Tongue (tissue), 2 donors: ENCODE data around the gene FXYD3. TPM values are rescaled to one million over a fixed set of nuclear protein-coding genes. Genes with fewer than 3 reads are reported as not detected.

Experiments used
- DNase-seq: peaks from one replicate; pipeline ENCODE4 v3.0.0-alpha.2; 2015
- total RNA-seq: library from RNA; depleted of rRNA; stranded (reverse); fragments of >200 nt; gene quantifications from one replicate; pipeline ENCODE4 v1.2.3, GENCODE V29; 2014

FXYD3 gene
- total RNA-seq, 1 donor from 2014 or later: 45.6 TPM

DNA sequence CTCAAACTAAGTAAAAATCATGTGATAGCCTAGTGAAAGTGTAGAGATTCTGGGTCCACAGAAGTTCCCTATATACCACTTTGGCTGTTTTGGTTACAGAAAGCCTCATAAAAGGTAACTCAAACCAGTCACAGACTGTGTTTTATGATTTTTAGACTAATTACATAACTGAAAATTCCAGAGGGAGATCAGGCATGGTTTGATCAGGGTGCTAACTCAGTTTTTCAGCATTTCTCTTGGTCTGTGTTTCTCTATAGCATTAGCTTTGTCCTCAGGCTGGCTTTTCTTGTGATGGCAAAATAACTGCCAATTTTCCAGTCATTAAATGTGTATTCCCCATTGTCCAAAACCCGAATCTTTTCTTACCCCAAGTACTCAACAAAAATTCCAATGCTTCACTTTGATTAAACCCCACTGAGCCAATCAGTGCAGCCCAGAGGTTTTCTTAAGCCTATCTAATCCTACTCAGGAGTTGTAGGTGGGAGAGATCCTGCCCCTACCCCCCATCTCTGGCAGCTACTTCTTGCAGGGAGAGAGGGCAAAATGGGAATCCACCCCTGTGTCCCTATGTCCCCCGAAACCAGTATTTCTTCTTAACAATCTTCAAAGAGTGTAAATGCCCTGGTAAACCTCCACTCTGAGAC, 8.6 kb upstream of the FXYD3 start:
- no peak for DNase-seq

DNA sequence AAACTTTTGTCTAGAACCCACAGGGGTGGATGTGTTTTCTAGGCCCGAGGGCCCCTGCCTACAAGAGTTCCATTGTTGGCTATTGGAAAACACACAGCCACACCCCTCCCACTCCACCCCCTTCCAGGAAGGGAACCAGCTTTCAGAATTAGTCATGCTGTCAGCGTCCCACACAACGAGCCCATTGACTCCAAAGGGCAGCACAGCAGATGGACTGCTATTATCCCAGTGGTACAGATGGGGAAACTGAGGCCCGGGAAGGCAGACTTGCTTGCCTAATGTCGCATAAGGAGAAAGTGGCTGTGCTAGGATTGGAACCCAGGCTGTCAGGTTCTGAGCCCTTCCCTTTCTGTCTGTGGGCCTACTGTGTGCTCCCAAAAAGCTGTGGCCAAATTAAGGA, 8.1 kb upstream of the FXYD3 start:
- no peak for DNase-seq

DNA sequence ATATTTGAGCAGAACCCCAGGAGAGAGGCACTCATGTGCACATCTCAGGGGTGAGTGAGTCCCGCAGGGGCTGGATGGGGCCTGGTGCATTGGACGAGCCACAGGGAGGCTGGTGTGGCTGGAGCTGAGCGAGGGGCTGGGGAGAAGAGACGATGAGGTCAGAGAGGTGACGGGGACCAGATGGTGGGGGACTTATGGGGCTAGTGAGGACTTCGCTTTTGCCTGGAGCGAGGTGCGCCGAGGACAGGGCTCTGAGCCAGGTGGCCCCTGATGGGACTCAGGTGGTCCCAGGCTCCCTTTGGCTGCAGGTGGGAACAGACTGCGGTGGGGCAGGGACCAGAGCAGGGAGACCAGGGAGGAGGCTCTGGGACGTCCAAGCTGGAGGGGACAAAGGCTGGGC, 6.9 kb upstream of the FXYD3 start:
- DNase-seq: no peak

DNA sequence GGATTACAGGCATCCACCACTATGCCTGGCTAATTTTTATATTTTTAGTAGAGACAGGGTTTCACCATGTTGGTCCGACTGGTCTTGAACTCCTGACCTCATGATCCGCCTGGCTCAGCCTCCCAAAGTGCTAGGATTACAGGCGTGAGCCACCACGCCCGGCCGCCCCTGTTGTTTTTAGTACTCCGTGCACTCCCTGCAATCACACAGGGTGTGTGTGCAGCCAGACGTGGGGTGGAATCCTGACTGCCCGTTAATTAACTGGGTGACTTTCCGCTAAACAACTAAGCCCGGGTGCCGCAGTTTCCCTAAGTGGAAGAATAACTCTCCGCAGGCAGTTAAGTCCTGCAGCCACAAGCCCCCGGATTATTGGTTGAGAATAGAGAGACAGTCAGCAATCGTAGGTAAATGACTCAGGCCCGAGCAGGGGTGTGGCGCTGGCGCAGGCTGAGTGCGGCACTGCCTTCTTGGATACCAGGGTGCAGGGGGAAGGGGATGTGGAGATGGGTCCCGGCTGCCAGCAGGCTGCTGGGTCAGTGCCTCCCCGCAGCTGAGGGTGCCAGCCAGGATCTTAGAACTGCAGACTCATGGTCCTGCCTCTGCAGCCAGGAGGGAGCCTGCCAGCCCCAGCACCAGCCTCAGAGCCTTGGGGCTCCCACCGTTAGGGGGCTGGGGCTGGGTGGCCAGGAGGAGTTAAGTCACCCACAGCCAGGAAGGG, 6.1 kb upstream of the FXYD3 start:
- DNase-seq: no peak

DNA sequence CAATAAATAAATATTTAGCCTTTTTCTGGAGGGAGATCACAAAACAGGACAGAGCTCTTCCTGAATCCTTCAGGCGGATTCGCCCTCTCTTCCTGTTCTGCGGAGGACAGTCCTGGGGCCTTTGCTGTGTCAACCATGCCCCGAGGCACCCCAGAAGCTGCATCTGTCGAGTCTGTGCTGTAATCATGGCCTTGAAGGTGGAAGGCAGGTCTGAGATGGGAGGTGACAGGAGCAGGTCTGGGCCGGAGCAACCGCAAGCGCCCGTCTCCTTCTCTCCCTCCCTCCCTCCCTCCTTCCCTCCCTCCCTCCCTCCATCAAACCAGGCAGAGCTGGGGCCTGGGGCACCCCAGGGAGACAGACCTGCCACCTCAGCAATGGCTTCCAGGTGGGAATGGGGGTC, 4.6 kb upstream of the FXYD3 start:
- no peak for DNase-seq

DNA sequence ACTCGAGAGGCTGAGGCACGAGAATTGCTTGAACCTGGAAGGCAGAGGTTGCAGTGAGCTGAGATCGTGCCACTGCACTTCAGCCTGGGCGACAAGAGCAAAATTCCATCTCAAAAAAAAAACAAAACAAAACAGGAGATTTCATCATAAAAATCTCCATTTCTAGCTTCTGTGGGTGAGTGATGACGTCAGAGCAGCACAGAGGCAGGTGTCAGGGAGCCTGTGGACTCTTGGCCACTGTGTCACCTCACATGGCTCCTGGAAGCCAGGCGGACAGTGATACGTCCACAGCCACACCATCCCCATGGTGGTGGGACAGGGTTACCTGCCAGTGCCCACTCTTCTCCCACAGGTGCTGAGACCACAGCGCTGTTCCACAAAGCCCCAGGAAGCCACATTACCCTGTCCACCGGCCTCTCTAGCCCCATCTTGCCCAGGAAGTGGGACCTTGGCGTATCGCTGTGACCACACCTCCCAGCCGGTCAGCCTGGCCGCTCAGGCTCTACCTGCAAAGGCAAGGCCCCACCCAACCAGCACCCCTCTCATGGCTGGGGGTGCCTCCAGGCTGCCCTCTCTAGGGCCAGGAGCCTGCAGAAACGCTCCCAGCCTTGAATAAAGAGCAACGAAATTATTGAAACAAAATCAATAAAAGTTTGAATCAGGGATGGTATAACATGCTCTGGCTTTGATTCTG, 2.5 kb upstream of the FXYD3 start:
- no peak for DNase-seq

DNA sequence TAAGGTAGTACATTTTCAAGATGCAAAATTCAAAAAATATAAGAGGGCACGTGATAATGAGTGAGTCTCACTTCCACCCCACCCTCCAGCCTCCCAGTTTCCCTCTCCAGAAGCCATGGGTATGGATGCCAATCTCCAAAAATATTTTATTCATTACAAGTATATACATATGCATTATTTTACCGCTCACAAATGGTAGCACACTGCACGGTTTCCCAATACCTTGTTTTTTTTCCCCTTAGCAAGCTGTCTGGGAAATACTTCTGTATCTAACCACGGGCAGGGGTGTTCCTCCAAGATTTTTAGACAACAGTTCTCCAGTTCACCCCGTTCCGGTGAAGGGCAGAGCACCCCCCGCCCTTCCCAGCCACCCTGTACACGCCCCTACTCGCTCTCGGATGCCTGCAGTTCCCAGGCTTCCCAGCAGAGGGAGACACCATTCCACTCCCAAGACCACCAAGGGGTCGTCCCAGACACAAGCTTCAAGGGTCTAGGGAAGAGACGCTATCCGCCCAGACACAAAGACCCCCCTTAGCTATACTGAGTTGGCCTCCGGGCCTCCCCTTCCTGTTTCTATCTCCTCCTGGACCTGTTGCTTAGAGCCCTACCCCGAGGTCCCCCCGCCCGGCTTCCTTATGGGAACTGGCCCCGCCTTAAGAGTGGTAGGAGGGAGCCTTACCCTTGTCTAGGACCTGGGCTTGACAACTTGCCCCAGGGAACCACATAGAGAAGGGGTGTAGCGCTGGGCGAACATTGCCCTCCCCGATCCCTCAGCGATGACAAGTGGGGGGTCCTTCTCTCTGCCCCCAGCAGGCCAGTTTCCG, 1.1 kb upstream of the FXYD3 start:
- DNase-seq: peak; percentile 93

DNA sequence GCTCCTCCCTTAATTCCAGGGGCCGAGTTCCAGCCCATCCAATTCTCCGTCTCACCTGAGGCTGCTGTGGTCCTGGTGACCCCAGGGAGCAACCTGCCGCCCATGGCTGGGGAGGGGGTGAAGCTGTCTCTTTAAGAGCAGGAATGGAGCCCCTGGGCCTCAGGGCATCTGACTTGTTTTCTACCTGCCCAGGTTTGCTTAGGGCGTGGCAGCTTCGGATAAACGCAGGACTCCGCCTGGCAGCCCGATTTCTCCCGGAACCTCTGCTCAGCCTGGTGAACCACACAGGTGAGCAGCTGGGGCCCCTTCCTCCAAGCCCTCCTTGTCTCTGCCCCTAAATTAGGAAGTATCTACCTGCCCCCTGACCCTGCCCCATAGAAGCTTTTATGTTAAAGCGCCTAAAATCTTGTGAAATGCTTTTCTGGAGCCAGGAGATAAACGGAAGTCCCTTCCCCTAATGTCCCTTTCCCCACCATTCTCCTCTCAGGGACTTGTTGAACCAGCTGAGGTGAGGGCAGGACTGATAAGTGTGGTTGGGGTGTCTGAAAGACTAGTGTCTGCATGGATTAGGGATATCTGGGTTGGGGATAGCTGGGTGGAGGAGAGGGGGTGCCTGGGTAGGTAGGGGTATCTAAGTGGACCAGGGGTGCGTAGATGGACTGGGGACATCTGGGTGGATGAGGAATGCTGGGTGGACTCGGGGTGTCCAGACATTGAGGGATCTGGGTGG, 614 bp downstream of the FXYD3 start:
- no peak for DNase-seq

DNA sequence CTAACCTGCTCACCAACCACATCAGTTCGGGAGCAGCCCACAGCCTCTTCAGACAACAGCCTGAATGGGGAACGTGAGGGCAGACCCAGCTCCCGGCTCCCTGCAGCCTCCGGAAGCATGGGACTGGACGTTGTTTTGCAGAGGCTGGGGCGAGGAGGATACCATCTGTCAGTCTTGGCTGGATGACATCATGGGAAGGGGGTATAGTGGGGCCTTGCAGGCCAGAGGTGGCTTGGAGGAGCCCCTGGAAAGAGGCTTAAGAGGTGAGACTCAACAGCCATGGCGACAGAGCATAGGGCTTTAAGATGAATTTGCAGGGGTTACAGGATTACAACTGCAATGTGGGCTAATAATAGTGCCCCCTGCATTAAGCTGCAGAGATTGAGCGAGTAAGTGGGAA, 1.5 kb downstream of the FXYD3 start:
- no peak for DNase-seq

DNA sequence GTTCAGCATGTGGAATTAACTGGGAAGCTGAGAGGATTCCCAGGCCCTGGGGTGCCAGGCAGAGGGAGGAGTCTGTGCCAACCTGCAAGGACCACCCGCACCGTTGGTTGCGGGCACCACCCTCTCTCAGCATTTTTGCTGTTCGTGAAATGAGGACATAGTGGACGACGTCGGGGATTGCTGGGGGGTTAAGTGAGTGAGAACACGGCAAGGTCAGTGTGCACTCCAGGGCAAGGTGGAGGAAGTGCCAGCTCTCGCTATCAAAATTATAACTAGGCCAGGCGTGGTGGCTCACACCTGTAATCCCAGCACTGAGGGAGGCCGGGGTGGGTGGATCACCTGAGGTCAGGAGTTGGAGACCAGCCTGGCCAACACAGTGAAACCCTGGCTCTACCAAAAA, 2.2 kb downstream of the FXYD3 start:
- DNase-seq: no peak

DNA sequence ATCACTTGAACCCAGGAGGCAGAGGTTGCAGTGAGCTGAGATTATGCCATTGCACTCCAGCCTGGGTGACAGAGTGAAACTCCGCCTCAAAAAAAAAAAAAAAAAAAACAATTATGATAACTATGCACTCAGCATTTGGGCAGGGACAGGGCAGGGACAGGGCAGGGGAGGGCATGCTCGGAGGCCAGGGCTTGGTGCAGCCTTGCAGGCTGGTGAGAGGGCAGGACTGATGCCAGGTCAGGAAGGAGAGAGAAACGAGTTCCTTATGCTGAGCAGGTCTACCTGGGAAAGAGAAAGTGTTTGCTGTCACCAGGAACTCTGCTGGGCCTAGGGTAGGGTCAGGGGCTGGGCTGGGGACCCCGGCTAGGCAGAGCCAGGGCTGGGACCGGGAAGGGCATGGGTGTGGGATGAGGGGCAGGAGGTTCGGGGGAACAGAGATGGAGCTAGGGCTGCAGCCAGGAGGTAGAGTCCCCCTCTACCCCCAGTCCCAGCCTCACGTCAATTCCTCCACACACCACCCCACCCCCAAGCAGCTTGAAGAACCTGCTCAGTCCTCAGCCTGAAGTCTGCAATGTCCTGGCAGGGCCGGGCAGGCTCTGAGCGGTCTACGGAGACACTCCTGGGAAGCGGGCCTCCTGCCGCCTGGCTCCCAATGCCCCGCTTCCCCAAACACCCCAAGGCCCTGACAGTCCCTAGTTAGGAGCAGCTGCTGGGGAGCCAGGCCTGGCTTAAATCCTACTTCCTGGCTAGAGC, 2.8 kb downstream of the FXYD3 start:
- no peak for DNase-seq

DNA sequence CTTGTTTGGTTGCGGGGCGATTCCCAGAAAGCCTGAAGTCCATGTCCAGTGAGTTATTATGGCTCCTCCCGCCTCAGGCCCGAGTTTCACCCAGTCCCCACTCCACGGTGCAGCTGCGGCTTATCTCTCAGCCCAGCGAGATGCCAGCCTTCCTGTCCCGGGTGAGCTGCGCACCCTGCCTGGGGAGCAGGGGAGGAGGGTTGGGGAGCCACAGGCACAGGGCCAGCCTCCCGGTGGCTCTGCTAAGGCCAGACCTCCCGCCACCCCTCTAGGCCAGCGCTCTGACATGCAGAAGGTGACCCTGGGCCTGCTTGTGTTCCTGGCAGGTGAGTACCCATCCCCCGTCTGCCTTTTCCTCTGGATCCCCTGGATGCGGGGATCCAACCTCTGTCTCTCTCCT, 3.5 kb downstream of the FXYD3 start:
- DNase-seq: no peak

DNA sequence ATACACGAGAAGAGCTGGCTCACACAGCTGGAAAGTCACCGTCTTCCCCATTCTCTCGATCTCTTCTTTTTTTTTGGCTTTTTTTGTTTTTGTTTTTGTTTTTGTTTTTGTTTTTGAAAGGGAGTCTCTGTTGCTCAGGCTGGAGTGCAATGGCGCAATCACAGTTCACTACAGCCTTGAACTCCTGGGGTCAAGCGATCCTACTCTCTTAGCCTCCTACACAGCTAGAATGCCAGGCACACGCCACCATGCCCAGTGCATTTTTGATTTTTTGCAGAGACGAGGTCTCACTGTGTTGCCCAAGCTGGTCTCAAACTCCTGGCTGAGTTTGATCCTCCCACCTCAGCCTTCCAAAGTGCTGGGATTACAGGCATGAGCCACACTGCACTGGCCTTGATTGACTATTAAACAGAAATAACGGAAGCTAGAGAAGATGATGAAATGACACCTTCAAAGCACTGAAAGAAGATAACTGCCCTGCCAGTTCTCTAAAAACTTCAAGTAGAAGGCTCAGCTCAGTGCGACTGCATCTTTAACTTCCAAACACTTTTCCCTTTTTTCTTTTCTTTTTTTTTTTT, 4.0 kb downstream of the FXYD3 start:
- no peak for DNase-seq

DNA sequence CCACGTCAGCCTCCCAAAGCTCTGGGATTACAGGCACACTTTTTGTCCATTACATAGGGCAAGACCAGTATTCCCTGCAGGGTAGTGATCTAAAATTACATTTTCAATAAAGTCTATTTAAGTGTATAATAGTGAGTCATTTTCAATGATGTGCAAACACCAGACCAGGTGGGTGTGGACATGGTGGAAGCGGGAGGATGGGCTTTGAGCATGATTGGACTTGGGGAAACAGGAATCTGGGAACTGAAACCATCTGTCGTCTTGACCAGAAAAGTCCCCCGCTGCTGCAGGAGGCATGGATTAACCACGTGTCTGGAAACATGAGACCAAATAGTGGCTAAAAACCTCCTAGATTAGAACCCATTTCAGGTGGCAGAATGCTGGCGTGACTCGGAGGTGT, 4.9 kb downstream of the FXYD3 start:
- no peak for DNase-seq

DNA sequence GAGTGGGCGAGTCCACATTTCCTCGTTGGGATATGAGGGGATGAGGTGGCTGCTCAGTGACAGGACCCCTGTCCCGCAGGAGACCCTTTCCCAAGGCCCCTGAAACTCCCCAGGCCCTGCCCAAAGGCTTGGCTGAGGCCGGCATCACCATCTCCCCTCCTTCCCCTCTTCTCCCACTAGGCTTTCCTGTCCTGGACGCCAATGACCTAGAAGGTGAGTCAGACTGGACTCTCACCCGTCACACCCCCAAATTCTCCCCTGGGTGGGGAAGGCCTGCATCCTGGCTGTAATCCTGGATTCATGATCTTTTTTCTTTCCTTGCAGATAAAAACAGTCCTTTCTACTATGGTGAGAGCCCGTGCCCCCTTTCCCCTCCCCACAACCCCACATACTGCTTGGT, 5.3 kb downstream of the FXYD3 start:
- DNase-seq: no peak

DNA sequence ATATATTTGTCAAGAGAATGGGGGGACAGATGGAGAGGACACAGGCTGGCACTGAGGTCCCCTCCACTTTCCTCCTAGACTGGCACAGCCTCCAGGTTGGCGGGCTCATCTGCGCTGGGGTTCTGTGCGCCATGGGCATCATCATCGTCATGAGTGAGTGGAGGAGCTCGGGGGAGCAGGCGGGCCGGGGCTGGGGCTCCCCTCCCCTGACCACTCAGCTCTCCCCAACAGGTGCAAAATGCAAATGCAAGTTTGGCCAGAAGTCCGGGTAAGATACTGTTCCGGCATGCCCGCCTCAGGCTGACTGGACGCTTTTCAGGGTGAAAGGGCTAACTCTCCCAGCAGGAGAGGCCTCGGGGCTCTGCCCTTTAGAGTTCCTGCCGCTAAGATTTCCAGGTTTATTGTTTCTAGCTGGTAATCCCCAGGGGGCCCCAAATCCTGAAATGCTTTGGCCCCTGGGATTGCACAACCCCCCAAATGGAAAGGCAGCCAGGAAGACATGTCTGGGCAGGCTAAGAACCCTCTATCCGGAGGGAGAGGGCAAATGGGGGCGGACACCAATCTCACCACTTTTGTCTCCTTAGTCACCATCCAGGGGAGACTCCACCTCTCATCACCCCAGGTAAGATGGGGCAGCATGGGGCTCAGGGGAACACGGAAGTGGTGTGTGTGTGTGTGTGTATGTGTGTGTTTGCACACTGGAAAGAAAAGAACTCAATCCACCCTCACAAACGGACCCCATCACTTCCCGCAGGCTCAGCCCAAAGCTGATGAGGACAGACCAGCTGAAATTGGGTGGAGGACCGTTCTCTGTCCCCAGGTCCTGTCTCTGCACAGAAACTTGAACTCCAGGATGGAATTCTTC, 7.3 kb downstream of the FXYD3 start:
- DNase-seq: no peak

DNA sequence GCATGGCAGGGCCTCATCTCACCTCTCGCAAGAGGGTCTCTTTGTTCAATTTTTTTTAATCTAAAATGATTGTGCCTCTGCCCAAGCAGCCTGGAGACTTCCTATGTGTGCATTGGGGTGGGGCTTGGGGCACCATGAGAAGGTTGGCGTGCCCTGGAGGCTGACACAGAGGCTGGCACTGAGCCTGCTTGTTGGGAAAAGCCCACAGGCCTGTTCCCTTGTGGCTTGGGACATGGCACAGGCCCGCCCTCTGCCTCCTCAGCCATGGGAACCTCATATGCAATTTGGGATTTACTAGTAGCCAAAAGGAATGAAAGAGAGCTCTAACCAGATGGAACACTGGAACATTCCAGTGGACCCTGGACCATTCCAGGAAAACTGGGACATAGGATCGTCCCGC, 8.0 kb downstream of the FXYD3 start:
- no peak for DNase-seq

DNA sequence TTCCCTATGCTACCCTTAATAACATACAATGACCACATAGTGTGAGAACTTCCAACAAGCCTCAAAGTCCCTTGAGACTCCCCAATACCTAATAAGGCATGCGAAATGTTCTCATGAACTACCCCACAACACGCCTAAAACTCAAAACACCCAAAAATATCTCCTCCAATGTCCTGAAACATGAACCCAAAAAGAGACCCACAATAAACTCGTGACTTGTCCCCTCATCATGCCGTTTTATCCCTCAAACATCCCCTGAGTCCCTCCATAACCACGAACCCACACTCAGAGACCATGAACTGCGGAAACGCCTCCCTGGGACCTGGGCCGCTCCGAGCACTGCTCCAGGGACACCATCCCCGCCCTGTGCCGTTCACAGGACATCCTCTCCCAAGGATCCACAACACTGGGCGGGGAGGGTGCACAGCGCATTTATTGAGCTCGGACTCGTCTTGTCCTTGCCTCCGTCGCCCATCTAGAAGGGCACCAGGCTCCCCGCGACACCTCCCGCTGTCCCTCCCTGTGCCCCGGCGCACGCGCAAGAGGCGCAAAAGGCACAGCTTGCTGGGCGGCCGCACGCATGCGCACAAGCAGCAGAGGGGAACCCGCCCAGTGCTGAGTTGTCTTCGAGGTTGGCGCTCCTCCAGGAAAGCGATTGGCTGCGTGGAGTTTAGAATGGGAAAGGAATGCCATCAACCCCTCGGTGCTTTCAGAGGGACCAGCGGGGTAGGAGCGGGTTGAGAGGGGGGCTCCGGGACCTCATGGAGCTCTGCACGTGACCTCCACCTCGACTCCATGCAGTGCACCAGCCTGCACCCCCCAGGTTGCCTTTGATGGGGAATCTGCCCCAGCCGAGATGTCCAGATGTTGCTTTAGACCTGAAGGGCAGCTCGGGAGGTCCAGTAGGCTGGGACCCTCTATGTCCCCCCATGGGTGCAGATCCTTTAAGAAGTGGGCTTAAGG, 8.8 kb downstream of the FXYD3 start:
- DNase-seq: peak; percentile 99

DNA sequence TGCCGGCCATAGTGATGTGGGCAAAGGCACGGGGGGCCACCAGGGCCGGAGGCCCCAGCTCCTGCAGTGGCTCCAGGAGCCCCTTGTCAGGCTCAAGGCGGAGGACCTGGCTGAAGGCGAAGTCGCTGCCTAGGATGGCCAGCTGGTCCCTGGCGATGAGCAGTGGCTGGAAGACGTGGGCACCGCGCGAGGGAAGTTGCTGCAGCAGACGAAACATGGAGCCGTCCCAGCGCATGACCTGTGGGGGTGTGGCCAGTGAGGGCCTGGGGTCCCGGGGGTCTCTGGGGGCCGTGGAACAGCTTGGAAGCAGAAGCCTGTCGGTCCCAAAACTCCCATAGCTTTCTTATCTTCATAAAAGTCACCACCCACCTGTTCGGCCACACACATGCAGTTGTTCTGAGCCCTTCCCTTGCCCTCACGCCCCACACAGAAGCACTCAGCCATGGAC, 9.7 kb downstream of the FXYD3 start:
- DNase-seq: no peak
